C4-2B (cell line): ENCODE results near the gene SRCAP.
"Not testable (repeated sequence)": the region's sequence is repeated elsewhere in the genome, so short reads cannot be mapped to it uniquely, and the experiment has no call there.

Experiments
- CTCF ChIP-seq: fragments of 450-650 bp; conservative IDR thresholded peaks from 2 replicates; pipeline ENCODE4 v1.5.1; 2017; ENCODE audit warnings: mild to moderate bottlenecking
- ZFX ChIP-seq: fragments of 450-650 bp; IDR thresholded peaks from 2 replicates; pipeline ENCODE4 v1.6.1; 2017

GRCh38 chr16:30696646-30697045 lies 2.3 kb upstream of the SRCAP start:
- not testable (repeated sequence) for TF ChIP-seq CTCF, ZFX
